GM19239 (cell line): ENCODE data around the gene ZIC3.

ENCODE experiments used
- DNase-seq: peaks from one replicate; pipeline ENCODE4 v3.0.0; 2011; ENCODE audit warnings: low spot score; ENCODE audit not compliant: insufficient read length
- FAIRE-seq: peaks from 2 replicates; lab custom pipeline; 2011; peaks lifted over from hg19 to GRCh38; lab: Jason Lieb, UNC

ZIC3 gene

GRCh38 chrX:137573324-137574101 lies 7.6 kb downstream of the ZIC3 start:
- FAIRE-seq (no peak), DNase-seq (no peak)

GRCh38 chrX:137574102-137574783 lies 8.3 kb downstream of the ZIC3 start:
- DNase-seq (no peak), FAIRE-seq (no peak)

GRCh38 chrX:137574784-137575293 lies 8.9 kb downstream of the ZIC3 start:
- DNase-seq (no peak), FAIRE-seq (no peak)

- no peak for DNase-seq
- FAIRE-seq = no peak
Measured at GRCh38 chrX:137575596-137576255, 9.8 kb downstream of the ZIC3 start.

- DNase-seq = no peak
- peak; percentile 45 for FAIRE-seq
Measured at GRCh38 chrX:137587151-137587550, 21.2 kb downstream of the ZIC3 start.

- DNase-seq = no peak
- FAIRE-seq = no peak
Measured at GRCh38 chrX:137600769-137601168, 34.8 kb downstream of the ZIC3 start.
